OCI-LY1 (cell line): ENCODE results near the gene PRMT7.

Experiments used
- EZH2 ChIP-seq: fragments of 200-600 bp; sonication (generic), shearing (Covaris generic); IDR thresholded peaks from 2 replicates; pipeline ENCODE4 v1.8.0; 2017; ENCODE audit warnings: borderline replicate concordance, mixed run types, mild to moderate bottlenecking, antibody characterized with exemption, low read length, moderate library complexity, mixed read lengths
- TF ChIP-seq, protein P1 (sequence below): fragments of 200-600 bp; sonication (generic), shearing (Covaris generic); IDR thresholded peaks from 2 replicates; pipeline ENCODE4 v1.5.1; 2017; ENCODE audit warnings: mild to moderate bottlenecking, antibody characterized with exemption, low read length, moderate library complexity, mixed read lengths

DNA sequence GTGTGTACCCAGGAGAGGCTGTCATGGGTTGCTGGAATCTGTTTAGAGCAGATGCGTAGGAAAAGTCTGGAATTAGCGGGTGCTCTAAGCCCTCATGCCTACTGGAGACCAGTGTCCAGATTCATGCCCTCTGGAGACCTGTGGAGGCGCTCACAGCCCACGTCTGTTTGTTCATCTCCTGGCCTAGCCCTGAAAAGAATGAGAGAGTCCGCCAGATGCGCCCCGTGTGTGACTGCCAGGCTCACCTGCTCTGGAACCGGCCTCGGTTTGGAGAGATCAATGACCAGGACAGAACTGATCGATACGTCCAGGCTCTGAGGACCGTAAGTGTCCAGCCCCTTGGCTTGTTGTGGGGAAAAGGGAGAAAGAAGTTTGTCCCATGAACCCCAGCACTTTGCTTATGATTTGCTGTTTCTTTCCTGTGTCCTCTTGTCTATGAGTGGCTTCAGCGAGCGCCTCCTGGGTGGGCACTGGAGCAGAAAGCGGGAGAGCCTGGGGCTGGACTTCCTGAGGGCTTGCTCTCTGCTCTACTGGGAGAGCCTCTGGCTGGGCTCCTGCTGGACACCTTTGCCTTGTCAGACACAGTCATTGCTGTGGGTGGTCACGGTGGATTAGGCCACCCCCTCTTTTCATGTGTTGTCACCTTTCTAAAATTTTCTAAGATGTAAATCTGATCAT, 35.3 kb downstream of the PRMT7 start:
- TF ChIP-seq, protein P1, sequence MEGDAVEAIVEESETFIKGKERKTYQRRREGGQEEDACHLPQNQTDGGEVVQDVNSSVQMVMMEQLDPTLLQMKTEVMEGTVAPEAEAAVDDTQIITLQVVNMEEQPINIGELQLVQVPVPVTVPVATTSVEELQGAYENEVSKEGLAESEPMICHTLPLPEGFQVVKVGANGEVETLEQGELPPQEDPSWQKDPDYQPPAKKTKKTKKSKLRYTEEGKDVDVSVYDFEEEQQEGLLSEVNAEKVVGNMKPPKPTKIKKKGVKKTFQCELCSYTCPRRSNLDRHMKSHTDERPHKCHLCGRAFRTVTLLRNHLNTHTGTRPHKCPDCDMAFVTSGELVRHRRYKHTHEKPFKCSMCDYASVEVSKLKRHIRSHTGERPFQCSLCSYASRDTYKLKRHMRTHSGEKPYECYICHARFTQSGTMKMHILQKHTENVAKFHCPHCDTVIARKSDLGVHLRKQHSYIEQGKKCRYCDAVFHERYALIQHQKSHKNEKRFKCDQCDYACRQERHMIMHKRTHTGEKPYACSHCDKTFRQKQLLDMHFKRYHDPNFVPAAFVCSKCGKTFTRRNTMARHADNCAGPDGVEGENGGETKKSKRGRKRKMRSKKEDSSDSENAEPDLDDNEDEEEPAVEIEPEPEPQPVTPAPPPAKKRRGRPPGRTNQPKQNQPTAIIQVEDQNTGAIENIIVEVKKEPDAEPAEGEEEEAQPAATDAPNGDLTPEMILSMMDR: no peak
- no peak for TF ChIP-seq EZH2
